Endothelial cell of umbilical vein (primary cell): ENCODE results near the gene CEP128. TPM values are rescaled to one million over a fixed set of nuclear protein-coding genes. Genes with fewer than 3 reads are reported as not detected.

ENCODE experiments used
- BruUV-seq: library from RNA; stranded (reverse); fragments of 400-500 nt; replicated peaks from 2 replicates; lab custom pipeline; 2021; lab: Mats Ljungman, UMichigan
- CTCF ChIA-PET: fragments of 300-600, 350-600 bp; sonication (Branson Sonifier 250); formaldehyde crosslinking; loops from one replicate; lab custom pipeline; 2021; ENCODE audit warnings: antibody characterized with exemption, inconsistent platforms; lab: Charles Lee
- POLR2A ChIA-PET: fragments of 300-600, 350-600 bp; sonication (Branson Sonifier 250); formaldehyde crosslinking; loops from one replicate; lab custom pipeline; 2021; ENCODE audit warnings: antibody characterized with exemption, inconsistent platforms; lab: Charles Lee
- DNase-seq: peaks from one replicate; pipeline ENCODE4 v3.0.0-alpha.2; 2011; ENCODE audit warnings: low read depth, low spot score
- FAIRE-seq: peaks from 2 replicates; lab custom pipeline; 2011; peaks lifted over from hg19 to GRCh38; lab: Jason Lieb, UNC
- H2AFZ ChIP-seq: 2 replicates; pipeline ENCODE4 v1.6.0; 2012; ENCODE audit warnings: low read depth, low read length, control low read depth, inconsistent platforms
- H3K27ac ChIP-seq: 2 replicates; pipeline ENCODE4 v1.5.1; 2011; ENCODE audit warnings: low read depth, mild to moderate bottlenecking, control low read depth, low read length, moderate library complexity; ENCODE audit not compliant: insufficient read depth
- H3K27me3 ChIP-seq, 2 experiments: 2 replicates each; pipeline versions ENCODE4 v1.6.0 to v1.6.1; 2011; ENCODE audit warnings: low read length in 2 of 2, mixed read lengths in 1 of 2; ENCODE audit not compliant: control insufficient read depth in 2 of 2, insufficient read depth in 2 of 2
- H3K36me3 ChIP-seq, 2 experiments: 2 replicates in 1 of 2; 3 replicates in 1 of 2; pipeline ENCODE4 v1.5.1; 2011; ENCODE audit warnings: low read length in 2 of 2, mild to moderate bottlenecking in 1 of 2, moderate library complexity in 1 of 2; ENCODE audit not compliant: control insufficient read depth in 2 of 2, insufficient read depth in 2 of 2; ENCODE audit errors: extremely low read depth in 1 of 2
- H3K4me1 ChIP-seq: 3 replicates; pipeline ENCODE4 v1.5.1; 2011; ENCODE audit warnings: mild to moderate bottlenecking, low read length; ENCODE audit not compliant: control insufficient read depth, insufficient read depth; ENCODE audit errors: extremely low read depth
- H3K4me2 ChIP-seq: 2 replicates; pipeline ENCODE4 v1.6.1; 2011; ENCODE audit warnings: low read length, control low read depth, mixed read lengths; ENCODE audit not compliant: insufficient read depth
- H3K4me3 ChIP-seq, 3 experiments: fragments of 200-600 bp in 1 of 3; sonication (generic), shearing (Covaris generic) in 1 of 3; replicated peaks in 1 of 3; 2 replicates each; pipeline ENCODE4 v1.5.1; 2011 to 2016; ENCODE audit warnings: control low read depth in 3 of 3, low read length in 3 of 3, mild to moderate bottlenecking in 2 of 3, inconsistent platforms in 1 of 3, low read depth in 1 of 3, moderate library complexity in 1 of 3; ENCODE audit not compliant: insufficient read depth in 1 of 3
- H3K79me2 ChIP-seq: 2 replicates; pipeline ENCODE4 v1.6.0; 2012; ENCODE audit warnings: low read length, inconsistent platforms; ENCODE audit not compliant: control insufficient read depth, insufficient read depth
- H3K9ac ChIP-seq: replicated peaks from 2 replicates; pipeline ENCODE3; 2011; ENCODE audit warnings: low read length, control low read depth; ENCODE audit not compliant: insufficient read depth; ENCODE audit errors: extremely low read depth
- H3K9me1 ChIP-seq: replicated peaks from 3 replicates; pipeline ENCODE4 v1.6.0; 2011; ENCODE audit warnings: mild to moderate bottlenecking, low read length; ENCODE audit not compliant: control insufficient read depth, insufficient read depth; ENCODE audit errors: extremely low read depth
- H3K9me3 ChIP-seq: replicated peaks from 2 replicates; pipeline ENCODE4 v1.5.1; 2012; ENCODE audit warnings: low read length, inconsistent platforms; ENCODE audit not compliant: control insufficient read depth, insufficient read depth
- H4K20me1 ChIP-seq: replicated peaks from 2 replicates; pipeline ENCODE3; 2011; ENCODE audit warnings: mild to moderate bottlenecking, low read length; ENCODE audit not compliant: control insufficient read depth, insufficient read depth; ENCODE audit errors: extremely low read depth
- CTCF ChIP-seq, 2 donors: IDR thresholded peaks; 1 replicate in 1 of 2; 2 replicates in 1 of 2; pipeline ENCODE4 v1.5.1; 2011; ENCODE audit warnings: low read length in 2 of 2, mild to moderate bottlenecking in 2 of 2, moderate library complexity in 2 of 2, control low read depth in 1 of 2, inconsistent platforms in 1 of 2, low read depth in 1 of 2; ENCODE audit not compliant: insufficient read depth in 1 of 2; ENCODE audit errors: extremely low read depth in 1 of 2
- EZH2 ChIP-seq: IDR thresholded peaks from 2 replicates; pipeline ENCODE4 v1.6.1; 2012; ENCODE audit warnings: borderline replicate concordance, low read depth, mild to moderate bottlenecking, moderate library complexity, low read length, inconsistent platforms; ENCODE audit not compliant: severe bottlenecking
- FOS ChIP-seq: IDR thresholded peaks from 2 replicates; pipeline ENCODE4 v1.6.1; 2011; ENCODE audit warnings: mild to moderate bottlenecking, low read length, moderate library complexity, borderline replicate concordance; ENCODE audit not compliant: insufficient read depth
- JUN ChIP-seq: IDR thresholded peaks from 2 replicates; pipeline ENCODE4 v1.6.1; 2011; ENCODE audit warnings: borderline replicate concordance, low read depth; ENCODE audit not compliant: insufficient read length, insufficient read depth
- dilution Hi-C: fragments of 300-500 bp; cut with MboI; formaldehyde crosslinking; loops from one replicate; pipeline ENCODE4 v1.15.0; 2019; ENCODE audit warnings: low sequenced_read_pairs; ENCODE audit not compliant: extremely low pct_ligation_motif_present
- intact Hi-C: fragments of 100-400 bp; cut with micrococcal nuclease; formaldehyde crosslinking; loops from one replicate; pipeline ENCODE4 v1.10.0; 2022
- polyA plus RNA-seq, 4 experiments: library from polyadenylated mRNA; depleted of rRNA in 3 of 4; stranded (reverse) in 3 of 4; unstranded in 1 of 4; fragments of >200 nt; gene quantifications; 2 replicates each; pipeline versions ENCODE4 v1.2.1 to v1.2.3, GENCODE V29; 2011 to 2012; ENCODE audit warnings: missing spikeins in 1 of 4
- total RNA-seq: library from RNA; stranded (reverse); gene quantifications from 2 replicates; pipeline ENCODE4 v1.2.3, GENCODE V29; 2021

The CEP128 gene
- total and polyA plus RNA-seq, 2 donors (not counting 3 experiments of a cell fraction or from before 2014, with no cell fraction given) = 0.91 to 23.7 TPM

GRCh38 chr14:80545935-80546854 is 395.3 kb downstream of the CEP128 start:
- POLR2A ChIA-PET = no interaction called here
- dilution Hi-C loops = no loop called here
- no peaks in the 10 kb centered on the region for H3K9me1 ChIP-seq
- no peaks in the 10 kb centered on the region for H4K20me1 ChIP-seq
- no TSS peak for BruUV-seq
- intact Hi-C loops = no loop called here
- H3K4me1 ChIP-seq = peaks cover 8% of the 10 kb centered on the region
- TF ChIP-seq EZH2 = no peak
- no peak for TF ChIP-seq CTCF (IDR thresholded peaks at IDR 0.05; ENCODE audit: extremely low read depth in 1 of 2, insufficient read depth in 1 of 2, low read depth in 1 of 2, low read length in 2 of 2)
- peak; percentile 43 for TF ChIP-seq FOS
- peak; percentile 13 for TF ChIP-seq JUN
- H2AFZ ChIP-seq = no peak overlapping the region
- H3K9me3 ChIP-seq = no peaks in the 10 kb centered on the region
- no peaks in the 10 kb centered on the region for H3K36me3 ChIP-seq
- no peak overlapping the region for H3K27ac ChIP-seq
- H3K9ac ChIP-seq = no peak overlapping the region
- H3K4me3 ChIP-seq = no peak overlapping the region
- FAIRE-seq (peak; percentile 58), DNase-seq (peak; percentile 60)
- no peaks in the 10 kb centered on the region for H3K27me3 ChIP-seq
- CTCF ChIA-PET = interaction anchor here (0.9 kb wide), 1 partner anchor 13 kb away, joined by 3 read pairs; no protein-coding TSS in a partner anchor
- no peak overlapping the region for H3K4me2 ChIP-seq
- no peaks in the 10 kb centered on the region for H3K79me2 ChIP-seq
